GM12801 (cell line): Measurements from ENCODE around the gene OSBP2.

Experiments used
- CTCF ChIP-seq: IDR thresholded peaks from one replicate; pipeline ENCODE4 v1.5.1; 2011; ENCODE audit warnings: control low read depth; ENCODE audit not compliant: insufficient read length; ENCODE audit errors: extremely low read depth

OSBP2 gene

GRCh38 chr22:30870451-30871345, 176.0 kb downstream of the OSBP2 start:
- no peak for TF ChIP-seq CTCF

DNA sequence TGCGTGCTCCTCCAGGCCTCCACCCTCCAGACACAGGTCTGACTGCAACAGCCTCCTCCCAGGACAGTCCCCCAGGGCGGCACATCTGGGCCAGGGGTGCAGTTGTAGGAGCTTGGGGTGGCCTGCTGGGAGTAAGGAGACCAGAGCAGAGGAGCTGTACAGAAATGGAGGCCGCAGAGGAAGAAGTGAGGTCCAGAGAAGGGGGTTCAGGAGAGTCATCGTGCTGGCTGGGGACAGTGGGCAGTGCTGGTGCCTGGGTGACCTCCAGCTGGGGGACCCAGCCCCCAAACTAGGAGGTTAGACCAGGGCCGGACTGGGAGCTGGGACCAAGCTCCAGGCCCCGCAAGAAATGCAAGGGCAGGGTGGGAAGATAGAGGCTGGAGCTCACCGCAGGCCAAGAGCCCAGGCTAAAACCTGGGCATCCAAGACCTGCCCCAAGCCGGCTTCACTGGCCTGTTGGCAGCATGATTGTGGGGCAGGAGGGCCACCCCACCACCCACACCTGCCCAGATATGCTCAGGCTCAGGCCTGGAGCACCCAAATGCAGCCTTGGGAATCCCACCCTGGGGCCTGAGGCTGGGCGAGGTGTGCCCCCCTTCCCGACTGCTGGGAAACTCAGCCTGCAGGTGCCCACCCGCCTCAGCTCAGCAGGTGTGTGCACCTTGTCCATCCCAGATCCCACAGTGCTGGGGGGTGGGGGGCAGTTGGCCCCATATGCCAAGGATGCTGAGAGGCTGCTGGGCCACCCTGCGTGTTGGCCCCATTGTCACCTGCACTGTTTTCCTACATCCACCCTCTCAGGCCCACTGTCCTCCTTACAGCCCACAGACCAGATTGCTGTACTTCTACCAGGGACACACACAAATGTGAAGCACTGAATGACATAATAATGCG, 177.0 kb downstream of the OSBP2 start:
- TF ChIP-seq CTCF, result no peak

DNA sequence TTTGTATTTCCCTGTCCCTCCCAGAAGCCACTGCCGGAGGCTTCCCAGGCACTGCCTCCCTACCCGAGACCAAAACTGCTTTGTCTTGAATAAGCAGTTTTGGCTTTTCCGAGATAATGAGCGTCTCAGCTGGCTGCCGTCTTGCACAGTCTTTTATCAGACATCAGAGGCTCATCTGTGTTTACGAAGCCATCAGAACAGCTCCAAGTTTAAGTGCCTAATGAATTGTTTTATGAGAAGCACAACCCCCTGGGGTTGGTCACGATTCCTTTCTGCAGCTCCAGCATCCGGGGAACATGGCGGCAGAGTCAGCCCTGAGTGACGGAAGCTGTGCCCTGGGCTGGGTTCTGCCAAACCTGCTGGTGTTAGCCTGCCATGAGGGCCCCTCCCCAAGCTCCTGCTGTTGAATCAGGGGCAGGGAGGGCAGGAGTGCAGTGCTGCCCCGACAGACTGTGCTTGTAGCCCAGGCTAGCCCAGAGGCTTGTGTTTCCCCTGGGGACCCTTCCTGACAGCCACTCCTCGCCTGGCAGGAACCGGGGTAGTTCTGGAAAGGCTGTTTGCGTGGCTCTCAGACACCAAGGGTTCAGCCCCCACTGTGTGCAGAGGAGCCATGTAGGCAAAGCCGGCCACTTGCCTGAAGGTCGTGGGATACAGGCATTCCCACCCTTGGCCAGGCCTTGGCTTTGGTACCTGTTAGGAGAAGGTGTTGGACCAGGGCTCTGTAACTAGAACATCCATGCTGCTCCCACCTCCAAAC, 177.8 kb downstream of the OSBP2 start:
- TF ChIP-seq CTCF, result no peak

- TF ChIP-seq CTCF, result no peak
These were observed 178.5 kb downstream of the OSBP2 start for GRCh38 chr22:30873086-30873650.

- no peak for TF ChIP-seq CTCF
These were observed 179.0 kb downstream of the OSBP2 start for GRCh38 chr22:30873661-30874060.

DNA sequence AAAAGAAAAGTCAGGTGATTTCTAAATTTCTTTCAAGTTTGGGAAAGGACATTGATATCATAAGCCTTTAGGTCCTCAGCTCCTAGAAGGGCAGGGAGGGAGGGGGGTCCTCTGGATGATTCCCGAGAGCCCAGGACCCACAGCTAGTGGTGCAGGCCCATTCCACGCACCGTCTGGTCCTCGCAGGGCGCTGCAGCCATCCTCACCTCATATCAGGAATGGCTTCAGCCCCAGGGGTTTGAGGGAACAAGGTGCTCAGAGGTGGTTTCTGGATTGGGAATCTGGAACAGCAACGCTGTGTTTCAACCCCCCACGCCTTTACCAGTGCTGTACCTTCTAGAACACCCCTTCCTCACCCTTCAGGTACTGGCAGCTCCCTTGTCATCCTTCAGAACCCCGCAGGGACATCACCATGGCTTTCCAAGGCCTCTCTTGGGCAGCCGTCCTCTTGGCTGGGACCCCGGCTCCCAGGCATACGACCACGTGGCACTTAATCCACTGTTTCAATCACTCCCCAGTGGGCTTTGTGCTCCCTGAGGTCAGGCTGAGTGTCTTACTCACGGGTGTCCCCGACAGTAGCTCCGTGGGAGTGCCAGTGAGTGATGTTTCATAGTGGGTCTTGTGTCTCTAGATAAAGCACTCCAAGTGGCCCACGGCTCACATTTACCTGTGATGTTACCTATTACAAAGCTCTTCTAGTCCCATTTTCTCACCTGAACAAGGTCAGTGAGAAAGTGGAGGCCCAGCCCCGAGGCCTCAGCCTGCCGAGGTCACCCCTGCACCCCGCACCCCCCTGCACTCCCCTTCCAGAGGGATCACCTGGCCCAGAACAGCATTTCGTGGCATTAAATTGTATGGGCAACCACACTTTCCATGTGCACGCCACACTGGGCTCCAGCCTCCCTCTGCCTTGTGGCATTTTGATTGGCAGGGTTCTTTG, 180.0 kb downstream of the OSBP2 start:
- no peak for TF ChIP-seq CTCF
